ENCODE data around the gene HS3ST6.

GRCh38 chr16:1942810-1943726 lies 24.9 kb upstream of the HS3ST6 start, which contains the start of gene MSRB1:
- TF ChIP-seq SIN3A (IDR thresholded peaks at IDR 0.05; ENCODE audit: borderline replicate concordance, insufficient read depth, low read length) (no peak), POLR2AphosphoS5 (IDR thresholded peaks at IDR 0.05; ENCODE audit: low read depth, low read length) (peak; percentile 59)
